Neural crest cell (in vitro differentiated cells): ENCODE data around the gene ZNF160. TPM values are rescaled to one million over a fixed set of nuclear protein-coding genes. Genes with fewer than 3 reads are reported as not detected.
"Not testable (repeated sequence)": the region's sequence is repeated elsewhere in the genome, so short reads cannot be mapped to it uniquely, and the experiment has no call there.

ENCODE experiments used
- DNase-seq: peaks from one replicate; pipeline ENCODE4 v3.0.0; 2021; ENCODE audit warnings: low read depth, mixed read lengths, low spot score
- H3K27ac Mint-ChIP-seq: one replicate; pipeline ENCODE4 v1.8.0; 2021; ENCODE audit warnings: mild to moderate bottlenecking, mixed read lengths; ENCODE audit not compliant: unreplicated experiment
- H3K27me3 Mint-ChIP-seq: 2 replicates; pipeline ENCODE4 v1.8.0; 2021; ENCODE audit warnings: low read depth, mild to moderate bottlenecking, mixed read lengths
- H3K36me3 Mint-ChIP-seq: 2 replicates; pipeline ENCODE4 v1.8.0; 2021; ENCODE audit warnings: low read depth, mild to moderate bottlenecking, mixed read lengths
- H3K4me1 Mint-ChIP-seq: 2 replicates; pipeline ENCODE4 v1.8.0; 2021; ENCODE audit warnings: mixed read lengths
- H3K4me3 Mint-ChIP-seq: one replicate; pipeline ENCODE4 v1.8.0; 2021; ENCODE audit warnings: mild to moderate bottlenecking, mixed read lengths
- H3K9me3 Mint-ChIP-seq: 2 replicates; pipeline ENCODE4 v1.8.0; 2021; ENCODE audit warnings: mixed read lengths
- CTCF ChIP-seq: fragments of 200-600 bp; sonication (generic); conservative IDR thresholded peaks from 2 replicates; pipeline ENCODE4 v1.5.0; 2021; ENCODE audit warnings: antibody characterized with exemption, mild to moderate bottlenecking
- total RNA-seq: library from RNA; stranded (reverse); gene quantifications from 2 replicates; pipeline ENCODE4 v1.2.1, GENCODE V29; 2021

Gene ZNF160
- total RNA-seq, 1 donor from 2014 or later, result 22.7 TPM

DNA sequence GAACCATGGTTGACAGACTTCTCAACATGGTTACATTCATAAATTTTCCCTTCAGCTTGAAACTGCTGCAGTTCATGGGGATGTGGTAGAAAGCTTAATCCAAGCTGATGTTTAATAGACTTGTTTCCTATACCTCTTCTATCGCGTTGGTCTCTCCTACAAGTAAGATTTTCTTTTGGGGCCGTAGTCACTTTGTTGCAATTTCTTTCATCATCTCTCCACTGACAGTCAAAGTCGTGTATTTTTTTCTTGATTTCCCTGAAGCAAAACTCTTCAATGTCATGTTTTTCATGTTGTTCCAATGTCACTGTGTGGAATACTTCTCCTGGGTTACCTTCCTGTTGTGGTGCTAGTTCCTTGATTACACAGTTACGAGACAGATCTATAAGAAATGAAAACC is 6.3 kb upstream of the ZNF160 start:
- Mint-ChIP-seq H3K4me3 (no peak overlapping the region), H3K36me3 (peaks cover 40% of the 10 kb centered on the region), H3K4me1 (no peaks in the 10 kb centered on the region), H3K27ac (no peak overlapping the region), H3K27me3 (no peaks in the 10 kb centered on the region), H3K9me3 (no peaks in the 10 kb centered on the region)
- no peak for DNase-seq
- no peak for TF ChIP-seq CTCF

DNA sequence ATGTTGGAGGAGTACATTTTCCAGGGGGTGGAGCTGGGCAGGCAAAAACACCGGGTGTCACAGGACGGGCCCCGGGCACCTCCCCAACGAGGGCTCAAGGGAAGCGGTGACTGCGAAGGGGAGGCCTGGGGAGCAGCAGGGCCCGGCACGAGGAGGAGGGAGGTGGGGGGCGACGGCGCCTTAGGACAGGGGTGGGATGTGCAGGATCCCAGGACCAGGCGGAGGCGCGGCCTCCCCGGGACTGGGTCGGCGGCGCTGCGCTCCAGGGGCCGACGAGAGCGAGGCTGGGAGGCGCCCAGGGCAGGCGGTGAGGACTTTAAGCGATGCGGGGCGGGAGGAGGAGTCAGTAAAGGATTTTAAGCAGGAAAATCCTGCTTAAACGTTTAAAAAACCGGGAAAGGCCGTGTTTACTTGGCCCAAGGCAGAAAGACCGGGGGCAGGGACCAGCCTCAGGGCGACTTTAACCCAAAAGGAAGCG is 427 bp downstream of the ZNF160 start:
- Mint-ChIP-seq H3K4me3 (peak overlapping the region; percentile 96), H3K27ac (peak overlapping the region; percentile 94), H3K4me1 (peaks cover 21% of the 10 kb centered on the region), H3K36me3 (peaks cover 9% of the 10 kb centered on the region), H3K27me3 (no peaks in the 10 kb centered on the region), H3K9me3 (no peaks in the 10 kb centered on the region)
- peak; percentile 3 for DNase-seq
- no peak for TF ChIP-seq CTCF

DNA sequence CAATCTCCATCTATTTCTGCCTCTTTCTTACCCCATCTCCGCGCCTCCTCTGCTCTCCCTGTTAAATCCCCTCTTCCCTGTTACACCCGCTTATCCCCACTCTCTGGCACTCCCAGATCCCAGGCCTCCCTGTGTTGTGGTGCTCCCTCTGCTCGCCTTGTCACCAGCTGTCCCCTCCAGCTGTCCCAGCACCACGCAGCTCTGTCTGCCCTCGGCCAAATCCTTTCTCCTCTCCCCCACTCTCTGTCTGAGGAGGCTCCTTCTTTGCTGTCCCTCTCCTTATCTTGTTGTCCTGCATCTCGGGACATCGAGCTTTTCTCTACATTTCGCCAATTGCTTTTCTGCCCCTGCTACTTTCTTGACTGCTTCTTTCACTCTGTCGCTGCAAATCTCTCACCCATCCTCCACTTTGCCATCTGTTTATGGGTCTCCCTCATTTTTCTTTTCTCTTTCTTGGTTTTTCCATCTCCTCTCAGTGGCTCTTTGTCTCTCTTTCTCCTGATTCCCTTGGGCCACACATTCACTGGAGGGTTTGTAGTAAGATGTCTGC is 941 bp downstream of the ZNF160 start:
- H3K27me3 Mint-ChIP-seq, result no peaks in the 10 kb centered on the region
- peak overlapping the region; percentile 83 for H3K27ac Mint-ChIP-seq
- H3K4me1 Mint-ChIP-seq, result peaks cover 23% of the 10 kb centered on the region
- no peaks in the 10 kb centered on the region for H3K9me3 Mint-ChIP-seq
- peaks cover 10% of the 10 kb centered on the region for H3K36me3 Mint-ChIP-seq
- no peak for DNase-seq
- H3K4me3 Mint-ChIP-seq, result peak overlapping the region; percentile 96
- TF ChIP-seq CTCF, result no peak

DNA sequence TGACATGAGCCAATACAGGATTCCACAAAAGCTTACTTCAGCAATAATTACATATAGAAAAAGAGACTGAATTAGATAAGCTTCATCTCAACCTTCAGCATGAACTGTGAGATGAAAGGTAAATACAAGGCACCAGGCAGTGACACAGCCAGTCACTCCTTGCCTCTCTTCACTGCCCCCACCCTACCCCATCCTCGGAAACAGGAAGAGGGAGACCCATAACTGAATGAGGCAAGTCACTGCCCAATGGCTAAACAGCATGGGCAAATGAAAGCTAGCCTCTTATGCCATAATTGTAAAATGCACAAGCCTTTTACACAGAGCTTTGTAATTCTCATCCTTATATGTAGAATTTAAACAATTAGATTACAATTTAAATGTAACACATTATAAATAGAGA is 1.7 kb downstream of the ZNF160 start:
- TF ChIP-seq CTCF, result no peak
- peaks cover 9% of the 10 kb centered on the region for H3K36me3 Mint-ChIP-seq
- peaks cover 24% of the 10 kb centered on the region for H3K4me1 Mint-ChIP-seq
- H3K27ac Mint-ChIP-seq, result no peak overlapping the region
- DNase-seq, result no peak
- H3K9me3 Mint-ChIP-seq, result no peaks in the 10 kb centered on the region
- H3K27me3 Mint-ChIP-seq, result no peaks in the 10 kb centered on the region
- H3K4me3 Mint-ChIP-seq, result peak overlapping the region; percentile 96

- H3K4me1 Mint-ChIP-seq, result peaks cover 23% of the 10 kb centered on the region
- not testable (repeated sequence) for DNase-seq, H3K27ac Mint-ChIP-seq, H3K9me3 Mint-ChIP-seq, H3K27me3 Mint-ChIP-seq
- peaks cover 12% of the 10 kb centered on the region for H3K36me3 Mint-ChIP-seq
- peak overlapping the region; percentile 54 for H3K4me3 Mint-ChIP-seq
These were observed 4.7 kb downstream of the ZNF160 start for GRCh38 chr19:53098570-53098969.

DNA sequence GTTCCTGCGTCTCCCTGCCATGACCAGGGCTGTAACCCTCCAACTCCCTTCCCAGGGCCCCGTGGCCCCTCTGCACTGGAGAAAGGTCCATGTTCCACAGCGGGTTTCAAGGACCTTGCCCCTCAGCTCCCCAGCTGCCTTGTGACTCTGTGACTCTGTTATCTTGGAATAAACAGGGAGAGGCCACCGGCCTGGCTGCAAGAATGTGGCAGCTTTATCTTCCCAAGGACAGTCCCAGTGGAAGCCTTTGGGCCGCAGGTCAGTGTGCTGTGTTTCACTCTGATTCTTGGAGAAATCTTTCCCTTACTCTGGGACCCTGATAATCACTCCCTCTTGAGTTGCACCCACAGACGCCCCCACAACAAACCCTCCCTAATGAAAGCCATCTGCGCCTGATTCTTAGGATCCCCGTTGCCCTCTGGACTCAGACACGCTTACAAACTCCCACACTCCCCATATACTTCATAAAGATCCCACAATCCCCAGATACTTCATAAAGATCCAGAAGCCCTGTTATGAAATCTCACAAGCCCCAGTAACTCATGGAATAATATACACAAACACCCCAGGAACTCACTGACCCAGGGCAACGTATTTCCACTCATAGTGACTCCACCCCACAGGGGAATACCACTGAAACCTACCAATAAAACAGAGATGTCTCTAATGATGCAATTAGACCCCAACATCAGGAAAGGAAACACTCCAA is 6.1 kb downstream of the ZNF160 start:
- H3K36me3 Mint-ChIP-seq, result peaks cover 12% of the 10 kb centered on the region
- peak overlapping the region; percentile 47 for H3K27ac Mint-ChIP-seq
- H3K4me3 Mint-ChIP-seq, result peak overlapping the region; percentile 38
- not testable (repeated sequence) for DNase-seq, H3K9me3 Mint-ChIP-seq, H3K27me3 Mint-ChIP-seq
- peaks cover 13% of the 10 kb centered on the region for H3K4me1 Mint-ChIP-seq

GRCh38 chr19:53096579-53096978 is 6.6 kb downstream of the ZNF160 start:
- not testable (repeated sequence) for DNase-seq, H3K4me1 Mint-ChIP-seq, H3K27me3 Mint-ChIP-seq, H3K4me3 Mint-ChIP-seq, H3K27ac Mint-ChIP-seq, H3K9me3 Mint-ChIP-seq
- peaks cover 12% of the 10 kb centered on the region for H3K36me3 Mint-ChIP-seq
